Kidney epithelial cell (primary cell): ENCODE results near the gene ITGA3. TPM values are rescaled to one million over a fixed set of nuclear protein-coding genes. Genes with fewer than 3 reads are reported as not detected.
A peak's percentile ranks its signal among the peaks of the same experiment; 100 is the strongest.

Source experiments
- DNase-seq: peaks from one replicate; pipeline ENCODE4 v3.0.0-alpha.2; 2010; ENCODE audit warnings: low read depth
- H3K27me3 ChIP-seq: 2 replicates; pipeline ENCODE4 v1.6.0; 2011; ENCODE audit warnings: low read length; ENCODE audit not compliant: control insufficient read depth, insufficient read depth
- H3K36me3 ChIP-seq: 2 replicates; pipeline ENCODE4 v1.5.1; 2011; ENCODE audit warnings: low read length; ENCODE audit not compliant: control insufficient read depth, insufficient read depth
- H3K4me3 ChIP-seq: 2 replicates; pipeline ENCODE4 v1.5.1; 2011; ENCODE audit warnings: low read depth, mild to moderate bottlenecking, control low read depth, low read length
- total RNA-seq: library from RNA; depleted of rRNA; stranded (reverse); fragments of >200 nt; gene quantifications from 2 replicates; pipeline ENCODE4 v1.2.3, GENCODE V29; 2015
- TF ChIP-seq, protein P1 (sequence below): IDR thresholded peaks from 2 replicates; pipeline ENCODE4 v1.5.1; 2011; ENCODE audit warnings: mild to moderate bottlenecking, moderate library complexity, low read length, control low read depth, inconsistent platforms; ENCODE audit not compliant: insufficient read depth, poor library complexity, severe bottlenecking

The ITGA3 gene
- total RNA-seq, 1 donor from 2014 or later: 1,029 TPM

DNA sequence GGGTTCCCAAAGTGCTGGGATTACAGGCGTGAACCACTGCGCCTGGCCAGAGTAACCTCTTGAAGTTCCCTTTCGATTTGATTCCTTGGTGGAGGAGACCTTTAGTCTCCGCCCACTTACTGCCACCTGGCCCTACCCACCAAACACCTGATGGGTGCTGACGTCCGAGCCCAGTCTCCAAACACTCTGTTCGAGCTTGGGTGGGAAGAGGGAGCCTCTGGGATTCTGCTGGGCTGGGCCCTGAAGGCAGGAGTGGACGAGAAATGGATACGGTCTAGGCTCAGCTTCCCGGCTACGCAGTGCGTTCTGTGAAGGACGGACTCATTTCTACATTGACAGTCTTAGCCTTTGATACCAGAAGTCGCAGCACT lies 870 bp upstream of the ITGA3 start:
- H3K36me3 ChIP-seq: peaks cover 5% of the 10 kb centered on the region
- no peak for DNase-seq
- peak overlapping the region; percentile 91 for H3K4me3 ChIP-seq
- H3K27me3 ChIP-seq: no peaks in the 10 kb centered on the region
- TF ChIP-seq, protein P1, sequence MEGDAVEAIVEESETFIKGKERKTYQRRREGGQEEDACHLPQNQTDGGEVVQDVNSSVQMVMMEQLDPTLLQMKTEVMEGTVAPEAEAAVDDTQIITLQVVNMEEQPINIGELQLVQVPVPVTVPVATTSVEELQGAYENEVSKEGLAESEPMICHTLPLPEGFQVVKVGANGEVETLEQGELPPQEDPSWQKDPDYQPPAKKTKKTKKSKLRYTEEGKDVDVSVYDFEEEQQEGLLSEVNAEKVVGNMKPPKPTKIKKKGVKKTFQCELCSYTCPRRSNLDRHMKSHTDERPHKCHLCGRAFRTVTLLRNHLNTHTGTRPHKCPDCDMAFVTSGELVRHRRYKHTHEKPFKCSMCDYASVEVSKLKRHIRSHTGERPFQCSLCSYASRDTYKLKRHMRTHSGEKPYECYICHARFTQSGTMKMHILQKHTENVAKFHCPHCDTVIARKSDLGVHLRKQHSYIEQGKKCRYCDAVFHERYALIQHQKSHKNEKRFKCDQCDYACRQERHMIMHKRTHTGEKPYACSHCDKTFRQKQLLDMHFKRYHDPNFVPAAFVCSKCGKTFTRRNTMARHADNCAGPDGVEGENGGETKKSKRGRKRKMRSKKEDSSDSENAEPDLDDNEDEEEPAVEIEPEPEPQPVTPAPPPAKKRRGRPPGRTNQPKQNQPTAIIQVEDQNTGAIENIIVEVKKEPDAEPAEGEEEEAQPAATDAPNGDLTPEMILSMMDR: no peak

DNA sequence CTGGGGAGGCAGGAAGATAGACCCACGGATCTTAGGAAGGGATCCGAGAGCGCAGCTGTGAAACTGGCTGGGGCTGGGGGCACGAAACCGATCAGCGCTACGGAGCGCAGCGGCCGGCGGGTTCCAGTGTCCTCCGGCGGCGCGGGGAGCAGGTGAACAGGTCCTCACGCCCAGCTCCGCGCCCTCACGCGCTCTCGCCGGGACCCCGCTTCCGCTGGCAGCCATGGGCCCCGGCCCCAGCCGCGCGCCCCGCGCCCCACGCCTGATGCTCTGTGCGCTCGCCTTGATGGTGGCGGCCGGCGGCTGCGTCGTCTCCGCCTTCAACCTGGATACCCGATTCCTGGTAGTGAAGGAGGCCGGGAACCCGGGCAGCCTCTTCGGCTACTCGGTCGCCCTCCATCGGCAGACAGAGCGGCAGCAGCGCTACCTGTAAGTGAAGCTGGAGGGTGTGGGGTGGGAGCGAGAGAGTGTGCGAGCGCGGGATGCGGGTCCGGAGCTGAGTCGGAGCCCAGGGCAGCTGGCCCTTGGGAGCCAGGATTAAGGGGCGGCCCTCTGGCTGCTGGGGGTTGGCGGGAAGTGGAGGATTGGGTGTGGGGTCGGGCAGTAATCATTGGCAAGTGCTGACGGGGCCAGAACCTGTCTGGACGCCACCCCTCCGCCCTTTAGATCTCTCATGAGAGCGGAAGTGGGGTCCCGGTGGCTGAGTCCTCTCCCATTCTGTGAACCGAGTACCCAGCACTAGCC lies 479 bp downstream of the ITGA3 start:
- Histone ChIP-seq H3K4me3 (peak overlapping the region; percentile 91), H3K27me3 (no peaks in the 10 kb centered on the region), H3K36me3 (peaks cover 5% of the 10 kb centered on the region)
- TF ChIP-seq, protein P1: peak; percentile 44
- no peak for DNase-seq

DNA sequence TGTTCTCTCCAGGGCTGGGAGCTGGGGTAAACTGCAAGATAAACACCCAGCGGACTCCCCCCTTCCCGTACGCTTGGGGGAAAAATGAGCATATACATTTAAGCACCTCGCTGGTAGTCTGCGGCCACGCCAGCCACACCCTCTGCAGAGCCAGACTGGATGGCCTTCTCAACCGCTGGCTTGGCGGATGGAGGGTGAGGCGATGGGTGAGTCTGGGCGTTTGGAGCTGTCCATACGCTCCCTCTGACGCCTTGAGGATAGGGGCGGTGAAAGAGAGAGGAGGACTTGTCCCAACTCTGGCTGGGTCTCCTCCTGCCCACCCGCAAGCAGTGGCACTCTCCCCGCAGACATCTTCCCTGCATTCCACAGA lies 1.0 kb downstream of the ITGA3 start:
- TF ChIP-seq, protein P1: no peak
- peaks cover 5% of the 10 kb centered on the region for H3K36me3 ChIP-seq
- peak overlapping the region; percentile 91 for H3K4me3 ChIP-seq
- DNase-seq: no peak
- H3K27me3 ChIP-seq: no peaks in the 10 kb centered on the region

DNA sequence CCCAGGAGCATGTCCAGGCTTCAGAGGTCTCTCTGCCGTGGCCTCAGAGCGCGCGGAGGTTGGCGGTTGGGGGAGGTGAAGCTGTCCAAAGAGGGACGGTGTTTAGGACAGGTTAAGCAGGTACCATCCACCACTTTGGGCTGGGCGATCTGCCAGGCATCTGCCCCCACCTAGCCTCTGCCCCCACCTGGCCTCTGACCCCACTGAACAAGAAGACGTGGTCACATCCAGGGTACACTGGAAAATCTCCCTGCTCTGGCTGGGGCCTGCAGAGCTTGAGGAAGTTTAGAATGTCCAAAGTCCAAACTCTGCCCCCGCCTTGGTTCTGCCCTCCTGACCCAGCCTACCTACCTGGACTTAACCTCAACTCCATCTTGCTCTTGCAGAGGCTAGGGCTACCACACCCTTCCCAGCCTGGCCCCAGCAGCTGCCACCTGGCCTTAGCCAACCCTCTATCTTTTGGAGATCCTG lies 1.6 kb downstream of the ITGA3 start:
- TF ChIP-seq, protein P1: no peak

DNA sequence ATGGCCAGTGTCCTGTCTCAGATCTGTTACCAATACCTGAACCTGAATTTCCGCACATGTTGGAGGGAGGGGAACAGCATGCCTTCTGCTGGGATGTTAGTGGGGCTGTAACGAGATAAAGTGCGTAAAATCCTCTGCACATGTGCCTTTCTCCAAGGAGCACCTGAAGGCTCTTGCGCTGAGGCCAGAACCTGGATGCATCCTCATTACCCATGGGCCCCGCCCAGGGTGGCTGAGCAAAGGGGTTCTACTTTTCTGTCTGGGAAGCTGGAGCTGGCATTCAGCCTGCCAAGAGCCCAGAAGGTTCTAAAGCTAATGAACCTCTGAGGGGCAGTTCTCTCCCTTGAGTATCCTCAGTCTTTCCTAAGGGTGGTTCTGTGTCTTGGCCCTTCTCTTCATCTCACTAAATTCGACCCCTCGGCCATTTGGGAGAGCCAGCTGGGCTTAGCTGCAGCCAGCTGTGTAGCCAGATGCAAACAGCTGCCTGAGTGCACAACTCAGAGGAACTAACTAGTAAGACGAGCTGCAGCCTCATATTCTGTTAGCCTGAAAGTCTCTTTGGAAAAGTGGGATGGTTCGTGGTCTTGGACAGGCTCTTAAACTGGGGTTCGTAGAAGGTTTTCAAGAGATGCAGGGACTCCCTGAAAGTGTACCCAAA lies 2.5 kb downstream of the ITGA3 start:
- Histone ChIP-seq H3K4me3 (peak overlapping the region; percentile 91), H3K36me3 (peaks cover 5% of the 10 kb centered on the region), H3K27me3 (no peaks in the 10 kb centered on the region)
- TF ChIP-seq, protein P1: no peak
- no peak for DNase-seq

More for the DNA sequence above, 1.6 kb downstream of the ITGA3 start:
- DNase-seq: no peak
- peak overlapping the region; percentile 91 for H3K4me3 ChIP-seq
- H3K36me3 ChIP-seq: peaks cover 5% of the 10 kb centered on the region
- no peaks in the 10 kb centered on the region for H3K27me3 ChIP-seq
